H1 (cell line): ENCODE results near the gene NCAM1. TPM values are rescaled to one million over a fixed set of nuclear protein-coding genes. Genes with fewer than 3 reads are reported as not detected.

ENCODE experiments used
- ASH2L ChIP-seq: fragments of 200-600, 300-600 bp; sonication (generic); IDR thresholded peaks from one replicate; pipeline ENCODE4 v1.7.1; 2017; ENCODE audit warnings: low read length
- BCL11A ChIP-seq, 2 experiments: IDR thresholded peaks; one replicate each; pipeline ENCODE4 v1.6.1; 2011; ENCODE audit warnings: low read depth in 2 of 2, low read length in 2 of 2, mild to moderate bottlenecking in 2 of 2
- EZH2 ChIP-seq: fragments of 200-600 bp; sonication (generic); IDR thresholded peaks from 2 replicates; pipeline ENCODE4 v1.7.1; 2012; ENCODE audit warnings: low read depth, mild to moderate bottlenecking, moderate library complexity, low read length, inconsistent platforms; ENCODE audit not compliant: severe bottlenecking
- GTF2F1 ChIP-seq: IDR thresholded peaks from 2 replicates; pipeline ENCODE4 v1.6.1; 2012; ENCODE audit warnings: low read depth, low read length, improper control_type of control experiment, borderline replicate concordance
- MAFK ChIP-seq: IDR thresholded peaks from 2 replicates; pipeline ENCODE4 v1.6.1; 2012; ENCODE audit warnings: low read depth, mild to moderate bottlenecking, improper control_type of control experiment, low read length
- RXRA ChIP-seq: IDR thresholded peaks from 2 replicates; pipeline ENCODE4 v1.6.1; 2011; ENCODE audit warnings: low read depth, mild to moderate bottlenecking, low read length, moderate library complexity; ENCODE audit not compliant: insufficient read depth
- TEAD4 ChIP-seq: IDR thresholded peaks from 2 replicates; pipeline ENCODE4 v1.6.1; 2012; ENCODE audit warnings: low read depth, low read length, inconsistent platforms, mixed read lengths
- polyA plus RNA-seq, 7 experiments: library from polyadenylated mRNA; depleted of rRNA in 3 of 7; stranded (reverse) in 5 of 7; unstranded in 2 of 7; fragments of >200 nt in 5 of 7; fragments of 200-250 nt in 2 of 7; gene quantifications; 1 replicate in 5 of 7; 2 replicates in 1 of 7; 4 replicates in 1 of 7; pipeline versions ENCODE4 v1.2.1 to v1.2.3, GENCODE V29; 2011 to 2013; ENCODE audit warnings: missing spikeins in 2 of 7, mixed read lengths in 2 of 7
- total RNA-seq: library from RNA; stranded (reverse); fragmentation: NEBNext Ultra II Directional; extraction: Animal tissue kit (Norgen Biotek cat#: 25700); gene quantifications from 2 replicates; pipeline ENCODE4 v1.2.1, GENCODE V29; 2021

The NCAM1 gene
- total and polyA plus RNA-seq, 2 of the 8 experiments (the other 6 are each of a cell fraction or from before 2014, with no cell fraction given): 3.1 to 4.3 TPM

- TF ChIP-seq EZH2 (no peak), BCL11A (IDR thresholded peaks at IDR 0.05; ENCODE audit: low read depth in 2 of 2, low read length in 2 of 2) (no peak), GTF2F1 (no peak), TEAD4 (no peak), RXRA (no peak), ASH2L (no peak), MAFK (no peak)
- TF ChIP-seq, all 59 proteins: peak for 0
Observed at GRCh38 chr11:113270080-113270479, 308.9 kb downstream of the NCAM1 start (continued).
